GM12865 (cell line): Measurements from ENCODE around the gene C11orf58.

Experiments used
- DNase-seq: peaks from one replicate; pipeline ENCODE4 v3.0.0; 2010; ENCODE audit warnings: low read depth
- H3K4me3 ChIP-seq: 2 replicates; pipeline ENCODE4 v1.5.1; 2011; ENCODE audit warnings: mild to moderate bottlenecking, low read depth, low read length, control low read depth
- CTCF ChIP-seq: IDR thresholded peaks from 2 replicates; pipeline ENCODE4 v1.5.1; 2011; ENCODE audit warnings: low read length, control low read depth, low read depth, inconsistent platforms; ENCODE audit not compliant: insufficient read depth; ENCODE audit errors: missing control alignments

Gene C11orf58

GRCh38 chr11:16789063-16789420 lies 50.6 kb downstream of the C11orf58 start:
- DNase-seq: no peak
- no peak for TF ChIP-seq CTCF
- H3K4me3 ChIP-seq: no peak overlapping the region

GRCh38 chr11:16789560-16790485 lies 51.4 kb downstream of the C11orf58 start:
- no peak for TF ChIP-seq CTCF
- no peak overlapping the region for H3K4me3 ChIP-seq
- DNase-seq: no peak

GRCh38 chr11:16790486-16791190 lies 52.2 kb downstream of the C11orf58 start:
- no peak for DNase-seq
- no peak for TF ChIP-seq CTCF
- no peak overlapping the region for H3K4me3 ChIP-seq

GRCh38 chr11:16791191-16791961 lies 52.9 kb downstream of the C11orf58 start:
- no peak for TF ChIP-seq CTCF
- H3K4me3 ChIP-seq: no peak overlapping the region
- no peak for DNase-seq

GRCh38 chr11:16792426-16792825 lies 54.0 kb downstream of the C11orf58 start:
- DNase-seq: no peak
- no peak for TF ChIP-seq CTCF
- H3K4me3 ChIP-seq: no peak overlapping the region

GRCh38 chr11:16793009-16793408 lies 54.6 kb downstream of the C11orf58 start:
- TF ChIP-seq CTCF: no peak
- no peak for DNase-seq
- H3K4me3 ChIP-seq: no peak overlapping the region
